ENCODE data around the gene ZNF534.

ZNF534 gene

DNA sequence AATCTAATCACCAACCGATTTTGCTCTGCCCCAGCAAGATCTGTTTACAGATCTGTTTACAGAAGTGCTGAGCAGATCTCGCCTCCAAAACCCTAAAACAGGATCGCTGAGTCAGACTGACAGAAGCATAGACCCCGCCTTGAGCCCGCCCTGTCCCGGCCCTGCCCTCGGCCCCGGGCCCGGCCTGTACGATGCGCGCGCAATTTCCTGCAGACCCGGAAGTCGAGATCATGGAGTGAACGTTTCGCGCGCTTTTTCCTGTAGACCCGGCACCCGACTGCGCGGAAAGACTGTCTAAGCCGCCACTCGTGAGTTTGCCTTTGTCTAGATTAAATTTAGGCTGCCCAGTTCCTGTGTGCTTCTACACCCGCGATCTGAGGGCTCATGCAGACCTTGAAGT lies at the start of gene ZNF534:
Gene ZNF534 (plus strand): TSS at position 212 of the 400 bp plus-strand sequence. CDS start 2,327 bp downstream, outside the sequence.
- TF ChIP-seq, protein P1, sequence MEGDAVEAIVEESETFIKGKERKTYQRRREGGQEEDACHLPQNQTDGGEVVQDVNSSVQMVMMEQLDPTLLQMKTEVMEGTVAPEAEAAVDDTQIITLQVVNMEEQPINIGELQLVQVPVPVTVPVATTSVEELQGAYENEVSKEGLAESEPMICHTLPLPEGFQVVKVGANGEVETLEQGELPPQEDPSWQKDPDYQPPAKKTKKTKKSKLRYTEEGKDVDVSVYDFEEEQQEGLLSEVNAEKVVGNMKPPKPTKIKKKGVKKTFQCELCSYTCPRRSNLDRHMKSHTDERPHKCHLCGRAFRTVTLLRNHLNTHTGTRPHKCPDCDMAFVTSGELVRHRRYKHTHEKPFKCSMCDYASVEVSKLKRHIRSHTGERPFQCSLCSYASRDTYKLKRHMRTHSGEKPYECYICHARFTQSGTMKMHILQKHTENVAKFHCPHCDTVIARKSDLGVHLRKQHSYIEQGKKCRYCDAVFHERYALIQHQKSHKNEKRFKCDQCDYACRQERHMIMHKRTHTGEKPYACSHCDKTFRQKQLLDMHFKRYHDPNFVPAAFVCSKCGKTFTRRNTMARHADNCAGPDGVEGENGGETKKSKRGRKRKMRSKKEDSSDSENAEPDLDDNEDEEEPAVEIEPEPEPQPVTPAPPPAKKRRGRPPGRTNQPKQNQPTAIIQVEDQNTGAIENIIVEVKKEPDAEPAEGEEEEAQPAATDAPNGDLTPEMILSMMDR (IDR thresholded peaks at IDR 0.05; ENCODE audit: insufficient read depth, low read depth, low read length, missing control alignments) = no peak
- DNase-seq (ENCODE audit: low read depth) = no peak
- H3K4me3 ChIP-seq (ENCODE audit: low read length) = no peak within 1 kb of the TSS

DNA sequence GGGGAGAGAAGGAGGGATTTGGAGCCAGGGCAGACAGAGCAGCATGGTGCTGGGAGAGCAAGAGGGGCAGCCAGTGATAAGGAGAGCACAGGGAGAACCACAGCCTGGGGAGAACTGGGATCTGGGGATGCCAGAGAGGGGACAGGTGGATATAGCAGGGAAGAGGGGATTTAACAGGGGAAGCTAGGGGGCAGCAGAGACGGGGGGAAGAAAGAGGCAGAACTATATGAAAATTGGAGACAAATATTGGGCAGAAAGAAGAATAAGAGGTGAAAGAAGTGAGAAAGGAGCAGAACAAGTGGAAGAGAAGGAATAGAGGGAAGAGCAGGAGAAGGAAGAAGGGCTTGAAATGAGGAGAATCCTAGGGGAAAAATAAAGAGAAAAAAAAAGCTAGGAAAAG lies 37.8 kb upstream of the ZNF534 start:
- TF ChIP-seq, protein P1 (IDR thresholded peaks at IDR 0.05; ENCODE audit: insufficient read depth, low read depth, low read length, missing control alignments) = no peak

DNA sequence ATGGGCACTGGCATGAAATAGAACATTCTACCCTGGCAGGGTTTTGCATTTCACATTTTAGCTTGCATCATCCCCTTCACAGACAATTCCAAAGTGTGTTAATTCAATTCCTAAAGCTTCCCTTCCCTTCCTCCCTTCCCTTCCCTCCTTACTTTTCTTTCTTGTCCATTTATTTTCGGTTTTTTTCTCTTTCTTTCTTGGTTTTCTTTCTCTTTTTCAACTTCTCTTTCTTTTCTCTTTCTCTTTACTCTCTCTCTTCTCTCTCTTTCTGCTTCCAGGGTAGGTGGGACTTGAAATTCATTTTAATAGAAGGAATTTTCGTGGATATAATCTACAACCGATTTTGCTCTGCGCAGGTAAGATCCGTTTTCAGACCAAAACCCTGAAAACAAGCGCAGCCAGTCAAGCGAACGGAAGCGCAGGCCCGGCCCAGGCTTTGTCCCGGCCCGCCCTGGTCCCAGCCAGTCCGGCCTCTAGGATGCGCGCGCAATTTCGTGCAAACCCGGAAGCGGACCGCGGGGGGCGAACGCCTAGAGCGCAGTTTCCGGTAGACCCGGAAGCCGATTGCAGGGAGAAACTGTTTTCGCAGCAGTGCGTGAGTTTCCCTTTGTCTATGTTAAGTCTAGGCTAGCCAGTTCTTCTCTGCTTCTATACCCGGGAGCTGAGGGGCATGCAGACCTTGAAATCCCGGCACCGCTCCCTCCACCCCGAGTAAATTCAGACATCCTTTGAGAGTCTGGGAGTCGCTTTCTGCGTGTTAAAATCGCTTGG lies 31.5 kb upstream of the ZNF534 start, which contains the start of gene ZNF528:
Gene ZNF528 (plus strand): TSS at position 540 of the 771 bp plus-strand sequence. CDS start 4,165 bp downstream, outside the sequence.
- DNase-seq (ENCODE audit: low read depth) = peak; percentile 94
- TF ChIP-seq, protein P1 (IDR thresholded peaks at IDR 0.05; ENCODE audit: insufficient read depth, low read depth, low read length, missing control alignments) = no peak

More for the DNA sequence above, 37.8 kb upstream of the ZNF534 start:
- H3K4me3 ChIP-seq (ENCODE audit: low read length) = no peak overlapping the region
- no peak for DNase-seq (ENCODE audit: low read depth)

DNA sequence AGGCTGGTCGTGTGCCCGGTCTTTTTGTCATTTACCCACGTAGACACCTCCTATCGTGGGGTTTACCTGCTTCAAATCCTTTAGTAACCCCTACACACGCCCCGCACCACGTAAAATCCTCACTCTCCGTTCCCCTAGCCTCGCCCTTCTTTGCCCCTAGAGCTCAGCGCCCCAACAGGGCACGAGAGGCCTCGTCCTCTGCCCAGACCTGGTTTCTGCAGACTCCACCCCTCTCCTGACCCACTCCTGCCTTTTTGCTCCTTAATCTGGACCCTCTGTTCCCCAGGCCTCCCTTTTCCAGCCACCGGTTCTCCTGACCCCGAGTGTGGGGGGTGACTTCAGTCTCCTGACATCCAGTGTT lies 30.9 kb upstream of the ZNF534 start:
- peak overlapping the region; percentile 94 for H3K4me3 ChIP-seq (ENCODE audit: low read length)
- DNase-seq (ENCODE audit: low read depth) = no peak

More for the DNA sequence above, 31.5 kb upstream of the ZNF534 start, which contains the start of gene ZNF528:
- H3K4me3 ChIP-seq (ENCODE audit: low read length) = peak within 1 kb of the TSS; percentile 94

DNA sequence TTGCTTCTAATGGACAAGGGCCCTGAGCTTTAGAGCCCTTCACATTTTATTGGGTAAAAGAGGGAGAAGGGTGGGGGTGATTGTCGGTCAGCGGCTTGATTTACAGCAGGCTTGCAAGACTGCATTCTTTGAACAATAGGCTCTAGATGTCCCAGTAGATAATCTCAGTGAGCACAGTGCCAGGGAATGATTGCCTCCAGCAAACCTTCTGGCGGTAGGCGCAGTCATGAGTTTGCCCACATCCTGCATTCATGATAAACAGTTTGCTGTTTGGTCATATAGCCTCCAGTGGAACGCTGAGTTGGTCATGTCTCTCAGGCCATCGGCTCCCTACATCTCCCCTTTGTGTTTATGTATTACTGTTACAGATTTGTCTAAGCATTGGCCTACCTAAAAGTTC lies 18.7 kb upstream of the ZNF534 start:
- H3K4me3 ChIP-seq (ENCODE audit: low read length) = no peak overlapping the region
- no peak for DNase-seq (ENCODE audit: low read depth)
- TF ChIP-seq, protein P1 (IDR thresholded peaks at IDR 0.05; ENCODE audit: insufficient read depth, low read depth, low read length, missing control alignments) = no peak

More for the DNA sequence above, 30.9 kb upstream of the ZNF534 start:
- TF ChIP-seq, protein P1 (IDR thresholded peaks at IDR 0.05; ENCODE audit: insufficient read depth, low read depth, low read length, missing control alignments) = no peak

DNA sequence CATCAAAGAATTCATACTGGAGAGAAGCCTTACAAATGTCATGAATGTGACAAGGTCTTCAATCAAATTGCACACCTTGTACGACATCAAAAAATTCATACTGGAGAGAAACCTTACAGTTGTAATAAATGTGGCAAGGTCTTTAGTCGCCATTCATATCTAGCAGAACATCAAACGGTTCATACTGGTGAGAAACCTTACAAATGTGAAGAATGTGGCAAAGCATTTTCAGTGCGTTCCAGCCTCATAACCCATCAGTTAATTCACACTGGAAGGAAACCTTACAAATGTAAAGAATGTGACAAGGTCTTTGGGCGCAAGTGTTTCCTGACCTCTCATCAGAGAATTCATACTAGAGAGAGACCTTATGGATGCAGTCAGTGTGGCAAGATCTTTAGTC lies 13.2 kb upstream of the ZNF534 start:
- no peak for DNase-seq (ENCODE audit: low read depth)
- TF ChIP-seq, protein P1 (IDR thresholded peaks at IDR 0.05; ENCODE audit: insufficient read depth, low read depth, low read length, missing control alignments) = no peak
- no peak overlapping the region for H3K4me3 ChIP-seq (ENCODE audit: low read length)
